Measurements from ENCODE around the gene PPP5C.

DNA sequence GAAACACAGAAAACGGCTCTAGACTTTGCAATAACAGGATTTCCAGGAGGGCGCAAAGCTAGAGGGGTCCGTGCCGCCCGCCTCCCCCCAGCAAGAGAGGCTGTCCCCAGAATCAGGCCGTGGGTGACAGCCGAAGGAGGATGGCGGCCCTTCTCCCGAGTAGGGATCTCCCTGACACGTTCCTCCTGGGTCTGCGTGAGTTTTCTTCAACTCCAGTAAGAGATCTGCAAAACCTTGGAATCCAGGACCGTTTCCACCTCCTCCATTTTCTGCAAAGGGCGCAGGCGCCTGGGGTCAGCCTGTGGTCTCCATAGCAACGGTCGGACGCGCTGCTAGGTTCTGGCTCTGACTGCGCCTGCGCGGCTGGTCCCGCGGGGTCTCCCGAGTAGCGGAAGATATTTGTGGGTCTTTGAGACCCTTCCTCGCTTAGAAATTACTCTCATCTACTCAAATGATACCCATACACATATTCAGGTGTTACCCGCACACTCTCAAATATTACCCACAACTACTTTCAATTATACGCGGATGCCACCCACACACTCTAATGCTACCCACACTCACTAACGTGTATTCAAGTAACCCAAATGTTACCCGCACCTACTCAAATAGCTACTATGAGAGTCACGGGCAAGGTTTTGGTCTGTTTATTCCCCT lies 79.7 kb downstream of the PPP5C start:
- no peak for TF ChIP-seq PTBP1 (IDR thresholded peaks at IDR 0.05; ENCODE audit: low read depth, low read length)
- no peak for TF ChIP-seq SPI1 (IDR thresholded peaks at IDR 0.05; ENCODE audit: borderline replicate concordance, low read depth, low read length)
